IMR-90 (cell line): Measurements from ENCODE around the gene NUBP2.

Source experiments
- BHLHE40 ChIP-seq: fragments of 150-350 bp; IDR thresholded peaks from 2 replicates; pipeline ENCODE4 v1.6.1; 2016; ENCODE audit warnings: mild to moderate bottlenecking, low read depth, low read length
- CEBPB ChIP-seq: IDR thresholded peaks from 2 replicates; pipeline ENCODE4 v1.6.1; 2012; ENCODE audit warnings: low read depth, low read length, improper control_type of control experiment
- FOS ChIP-seq: fragments of 150-350 bp; IDR thresholded peaks from 2 replicates; pipeline ENCODE4 v1.6.1; 2016; ENCODE audit warnings: low read depth, low read length
- MAFK ChIP-seq: IDR thresholded peaks from 2 replicates; pipeline ENCODE4 v1.6.1; 2012; ENCODE audit warnings: low read depth, low read length, improper control_type of control experiment
- MAZ ChIP-seq: IDR thresholded peaks from 2 replicates; pipeline ENCODE4 v1.6.1; 2012; ENCODE audit warnings: low read depth, mild to moderate bottlenecking, low read length, improper control_type of control experiment, moderate library complexity, borderline replicate concordance
- MXI1 ChIP-seq: IDR thresholded peaks from 2 replicates; pipeline ENCODE4 v1.6.1; 2012; ENCODE audit warnings: low read depth, mild to moderate bottlenecking, low read length, moderate library complexity, borderline replicate concordance
- NFE2L2 ChIP-seq: fragments of 150-350 bp; IDR thresholded peaks from 2 replicates; pipeline ENCODE4 v1.6.1; 2016; ENCODE audit warnings: low read depth, mild to moderate bottlenecking, low read length
- POLR2A ChIP-seq: IDR thresholded peaks from 2 replicates; pipeline ENCODE4 v1.6.1; 2012; ENCODE audit warnings: mild to moderate bottlenecking, low read depth, low read length
- RAD21 ChIP-seq: IDR thresholded peaks from 2 replicates; pipeline ENCODE4 v1.6.1; 2012; ENCODE audit warnings: low read length, improper control_type of control experiment
- RCOR1 ChIP-seq: IDR thresholded peaks from 2 replicates; pipeline ENCODE4 v1.6.1; 2012; ENCODE audit warnings: mild to moderate bottlenecking, low read length, improper control_type of control experiment; ENCODE audit not compliant: insufficient replicate concordance
- RFX5 ChIP-seq: IDR thresholded peaks from 2 replicates; pipeline ENCODE4 v1.8.0; 2012; ENCODE audit warnings: low read depth, mild to moderate bottlenecking, low read length, moderate library complexity
- SMC3 ChIP-seq: fragments of 150-350 bp; IDR thresholded peaks from 2 replicates; pipeline ENCODE4 v1.6.1; 2016; ENCODE audit warnings: low read depth, mild to moderate bottlenecking, antibody characterized with exemption, low read length, moderate library complexity
- TF ChIP-seq, protein P1 (sequence below): conservative IDR thresholded peaks from 2 replicates; pipeline ENCODE4 v1.5.1; 2012; ENCODE audit warnings: mild to moderate bottlenecking, low read depth, low read length, improper control_type of control experiment
- TF ChIP-seq, protein P2 (sequence below): fragments of 150-350 bp; IDR thresholded peaks from 2 replicates; pipeline ENCODE4 v1.6.1; 2017; ENCODE audit warnings: mild to moderate bottlenecking, antibody characterized with exemption, low read length, low read depth

DNA sequence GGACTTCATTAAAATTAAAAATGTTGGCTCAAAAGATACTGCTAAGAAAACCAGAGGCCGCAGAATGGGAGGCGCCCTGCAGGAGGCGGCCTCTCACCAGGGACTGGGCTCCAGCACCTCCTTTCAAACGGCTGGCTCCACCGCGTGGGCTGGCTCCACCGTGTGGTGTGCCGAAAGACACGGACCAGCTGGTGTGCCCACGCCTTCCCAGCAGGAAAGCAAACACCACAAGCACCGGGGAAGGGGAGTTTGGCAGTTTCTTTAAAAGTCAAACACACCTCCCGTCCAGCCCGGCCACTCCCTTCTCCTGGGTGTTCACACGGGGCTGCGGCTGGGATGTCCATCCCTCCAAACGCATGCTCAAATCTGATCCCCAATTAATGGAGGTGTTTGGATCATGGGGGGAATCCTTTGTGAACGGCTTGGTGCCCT lies 30.0 kb downstream of the NUBP2 start:
- TF ChIP-seq, protein P1, sequence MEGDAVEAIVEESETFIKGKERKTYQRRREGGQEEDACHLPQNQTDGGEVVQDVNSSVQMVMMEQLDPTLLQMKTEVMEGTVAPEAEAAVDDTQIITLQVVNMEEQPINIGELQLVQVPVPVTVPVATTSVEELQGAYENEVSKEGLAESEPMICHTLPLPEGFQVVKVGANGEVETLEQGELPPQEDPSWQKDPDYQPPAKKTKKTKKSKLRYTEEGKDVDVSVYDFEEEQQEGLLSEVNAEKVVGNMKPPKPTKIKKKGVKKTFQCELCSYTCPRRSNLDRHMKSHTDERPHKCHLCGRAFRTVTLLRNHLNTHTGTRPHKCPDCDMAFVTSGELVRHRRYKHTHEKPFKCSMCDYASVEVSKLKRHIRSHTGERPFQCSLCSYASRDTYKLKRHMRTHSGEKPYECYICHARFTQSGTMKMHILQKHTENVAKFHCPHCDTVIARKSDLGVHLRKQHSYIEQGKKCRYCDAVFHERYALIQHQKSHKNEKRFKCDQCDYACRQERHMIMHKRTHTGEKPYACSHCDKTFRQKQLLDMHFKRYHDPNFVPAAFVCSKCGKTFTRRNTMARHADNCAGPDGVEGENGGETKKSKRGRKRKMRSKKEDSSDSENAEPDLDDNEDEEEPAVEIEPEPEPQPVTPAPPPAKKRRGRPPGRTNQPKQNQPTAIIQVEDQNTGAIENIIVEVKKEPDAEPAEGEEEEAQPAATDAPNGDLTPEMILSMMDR = peak; percentile 87
- TF ChIP-seq RFX5 (no peak), POLR2A (no peak), RAD21 (peak; percentile 70), SMC3 (peak; percentile 57), CEBPB (no peak), BHLHE40 (peak; percentile 32; the same call in 1 of the 2 replicates), MAFK (no peak), NFE2L2 (no peak), RCOR1 (no peak), FOS (no peak), MXI1 (peak; percentile 96), MAZ (peak; percentile 30; the same call in 1 of the 2 replicates)
- TF ChIP-seq, protein P2, sequence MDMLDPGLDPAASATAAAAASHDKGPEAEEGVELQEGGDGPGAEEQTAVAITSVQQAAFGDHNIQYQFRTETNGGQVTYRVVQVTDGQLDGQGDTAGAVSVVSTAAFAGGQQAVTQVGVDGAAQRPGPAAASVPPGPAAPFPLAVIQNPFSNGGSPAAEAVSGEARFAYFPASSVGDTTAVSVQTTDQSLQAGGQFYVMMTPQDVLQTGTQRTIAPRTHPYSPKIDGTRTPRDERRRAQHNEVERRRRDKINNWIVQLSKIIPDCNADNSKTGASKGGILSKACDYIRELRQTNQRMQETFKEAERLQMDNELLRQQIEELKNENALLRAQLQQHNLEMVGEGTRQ = peak; percentile 37; the same call in 1 of the 2 replicates
